NOMO-1 treated with dmso at 0.1 percent for 144 hours (cell line): ENCODE measurements around the gene KLHL3.
A peak's percentile ranks its signal among the peaks of the same experiment; 100 is the strongest.

ENCODE experiments used
- DNase-seq: peaks from one replicate; lab custom pipeline; 2025; ENCODE audit not compliant: unreplicated experiment; lab: John Stamatoyannopoulos, UW

The KLHL3 gene

GRCh38 chr5:137747848-137748247 is 12.0 kb upstream of the KLHL3 start:
- no peak for DNase-seq

- DNase-seq = peak; percentile 7
Observed at GRCh38 chr5:137743031-137743640, 7.2 kb upstream of the KLHL3 start.

- DNase-seq = no peak
Observed at GRCh38 chr5:137741718-137742117, 5.8 kb upstream of the KLHL3 start.

GRCh38 chr5:137739737-137740136 is 3.8 kb upstream of the KLHL3 start:
- DNase-seq = no peak

- no peak for DNase-seq
Observed at GRCh38 chr5:137738947-137739346, 3.1 kb upstream of the KLHL3 start.

- no peak for DNase-seq
Observed at GRCh38 chr5:137737349-137738131, 1.7 kb upstream of the KLHL3 start.

GRCh38 chr5:137736496-137736895 is 607 bp upstream of the KLHL3 start:
- DNase-seq = no peak

- no peak for DNase-seq
Observed at GRCh38 chr5:137734962-137735554, 831 bp downstream of the KLHL3 start.

- DNase-seq = no peak
Observed at GRCh38 chr5:137734331-137734730, 1.6 kb downstream of the KLHL3 start.

- DNase-seq = no peak
Observed at GRCh38 chr5:137733922-137734321, 2.0 kb downstream of the KLHL3 start.

GRCh38 chr5:137733006-137733405 is 2.9 kb downstream of the KLHL3 start:
- DNase-seq = no peak

GRCh38 chr5:137731176-137731575 is 4.7 kb downstream of the KLHL3 start:
- no peak for DNase-seq

GRCh38 chr5:137730336-137730735 is 5.6 kb downstream of the KLHL3 start:
- no peak for DNase-seq

- DNase-seq = no peak
Observed at GRCh38 chr5:137728048-137728447, 7.8 kb downstream of the KLHL3 start.

GRCh38 chr5:137727623-137728022 is 8.3 kb downstream of the KLHL3 start:
- no peak for DNase-seq

GRCh38 chr5:137724251-137724650 is 11.6 kb downstream of the KLHL3 start:
- DNase-seq = no peak

GRCh38 chr5:137718611-137719010 is 17.3 kb downstream of the KLHL3 start:
- DNase-seq = no peak

- DNase-seq = no peak
Observed at GRCh38 chr5:137716337-137716736, 19.6 kb downstream of the KLHL3 start.

GRCh38 chr5:137715456-137715855 is 20.4 kb downstream of the KLHL3 start:
- DNase-seq = no peak

- DNase-seq = peak; percentile 4
Observed at GRCh38 chr5:137714946-137715345, 20.9 kb downstream of the KLHL3 start.

GRCh38 chr5:137714494-137714893 is 21.4 kb downstream of the KLHL3 start:
- DNase-seq = no peak

- DNase-seq = no peak
Observed at GRCh38 chr5:137712139-137712667, 23.7 kb downstream of the KLHL3 start.
